Fibroblast of upper back skin (primary cell): ENCODE data around the gene LCA5L.

Experiments
- DNase-seq: peaks from one replicate; pipeline ENCODE4 v3.0.0-alpha.2; 2013

The LCA5L gene

DNA sequence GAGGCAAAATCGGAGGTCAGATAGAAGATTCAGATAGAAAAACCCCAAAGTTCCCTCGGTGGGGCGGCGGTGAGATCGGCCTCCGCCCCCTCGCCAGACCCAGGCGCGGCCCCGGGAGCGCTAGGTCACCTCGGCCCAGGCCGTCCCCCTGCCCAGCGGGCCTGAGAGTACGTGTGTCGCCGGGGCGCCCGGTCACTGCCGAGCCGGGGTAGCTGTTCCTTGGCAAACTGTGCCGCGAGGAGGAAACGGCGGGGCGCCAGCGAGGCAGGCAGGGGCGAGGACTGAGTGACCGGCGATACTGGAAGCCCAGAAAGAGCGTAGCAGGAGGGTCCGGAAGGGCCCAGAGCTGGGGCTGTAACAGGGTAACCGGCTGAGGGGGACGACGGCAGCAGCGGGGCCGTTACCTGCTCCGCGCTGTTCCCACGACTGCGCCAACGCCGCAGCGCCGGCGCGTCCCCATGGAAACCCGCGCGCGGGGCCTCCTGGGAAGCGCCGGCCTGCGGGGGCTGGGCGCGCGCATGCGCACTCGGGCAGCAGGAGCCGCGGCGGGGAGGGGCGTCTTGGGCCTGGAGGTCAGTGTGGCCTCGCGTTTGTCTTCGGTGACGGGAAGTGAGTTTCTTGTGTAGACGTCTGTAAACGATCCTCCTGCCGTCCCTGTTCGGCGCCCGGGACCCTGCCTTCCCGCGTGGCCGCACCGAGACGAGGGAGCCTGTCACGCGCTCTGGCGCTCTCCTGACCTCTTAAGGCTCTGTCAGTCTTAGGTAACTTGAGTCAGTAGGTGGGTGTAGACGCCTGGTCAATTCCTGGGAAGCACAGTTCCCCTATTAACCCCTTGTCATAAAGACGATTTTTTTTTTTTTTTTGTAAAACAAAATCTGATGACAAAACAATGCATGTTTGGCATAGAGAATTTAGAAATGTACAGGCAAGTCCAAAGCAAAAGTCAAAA lies at the start of gene LCA5L:
TSS of gene LCA5L (minus strand) at position 458 of the 949 bp plus-strand sequence. CDS start 17,285 bp downstream, outside the sequence.
- peak; percentile 89 for DNase-seq

GRCh38 chr21:39489380-39489924 lies 43.9 kb upstream of the LCA5L start:
- DNase-seq, result no peak

DNA sequence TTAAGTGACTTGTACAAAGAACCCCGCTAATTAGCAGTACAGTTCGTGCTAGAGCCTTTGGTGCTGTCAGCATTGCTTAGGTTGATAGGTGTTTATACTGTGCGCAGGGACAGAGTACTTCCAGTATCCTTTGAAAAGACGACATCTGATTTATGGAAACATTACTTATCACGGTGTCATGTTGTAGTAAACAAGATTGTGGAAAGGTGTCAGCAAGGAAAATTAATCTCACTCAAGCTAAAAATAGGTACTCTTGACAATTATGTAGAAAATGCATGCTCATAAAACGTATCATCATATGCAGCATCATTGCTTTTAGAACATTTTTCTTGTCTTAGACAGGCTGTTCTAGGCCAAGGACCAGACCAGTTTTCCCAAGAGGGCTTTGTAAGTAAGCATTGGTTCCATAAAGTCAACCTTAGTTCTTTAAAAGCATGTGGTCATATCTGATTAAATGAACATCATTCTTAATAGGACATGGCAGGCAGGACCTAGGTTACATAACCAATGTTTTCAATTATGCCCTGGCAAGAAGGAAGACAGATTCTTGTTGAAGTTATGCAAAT lies 39.2 kb upstream of the LCA5L start:
- DNase-seq, result peak; percentile 70

DNA sequence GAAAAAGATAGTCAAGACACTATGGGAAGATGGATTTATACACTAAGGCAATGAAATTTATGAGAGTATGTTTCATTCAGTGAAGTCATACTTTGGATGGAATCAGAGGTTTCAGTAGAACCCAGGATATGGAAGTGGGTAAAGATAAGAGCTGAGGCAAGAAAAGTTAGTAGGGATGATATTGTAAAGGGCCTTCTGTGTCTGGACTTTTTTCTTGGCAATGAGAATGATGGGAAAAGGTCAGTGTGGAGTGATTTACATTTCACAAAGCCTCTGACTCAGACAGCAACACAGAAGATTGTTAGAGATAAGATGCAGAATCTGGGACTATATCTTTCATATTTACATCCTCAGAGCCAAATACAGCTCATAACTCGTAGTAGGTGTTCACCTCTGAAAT lies 38.3 kb upstream of the LCA5L start:
- DNase-seq, result peak; percentile 53

GRCh38 chr21:39481886-39482285 lies 36.3 kb upstream of the LCA5L start:
- DNase-seq, result no peak

DNA sequence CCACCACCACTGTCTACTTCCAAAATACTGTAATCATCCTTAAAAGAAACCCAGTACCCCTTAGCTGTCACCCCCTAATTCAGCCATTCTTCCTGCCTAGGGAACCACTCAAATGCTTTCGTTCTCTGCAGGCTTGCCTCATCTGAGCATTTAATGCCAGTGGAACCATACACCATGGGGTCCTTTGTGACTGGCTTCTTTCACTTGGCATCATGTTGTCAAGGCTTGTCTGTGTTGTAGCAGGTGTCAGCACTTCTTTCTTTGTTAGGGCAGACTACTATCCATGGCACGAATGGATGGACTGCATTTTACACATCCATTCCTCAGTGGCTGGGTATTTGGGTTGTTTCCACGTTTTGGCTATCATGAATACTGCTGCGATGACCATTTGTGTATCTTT lies 34.7 kb upstream of the LCA5L start:
- DNase-seq, result no peak

- no peak for DNase-seq
Measured at GRCh38 chr21:39479814-39480182, 34.2 kb upstream of the LCA5L start.

- DNase-seq, result no peak
Measured at GRCh38 chr21:39479164-39479813, 33.7 kb upstream of the LCA5L start.

DNA sequence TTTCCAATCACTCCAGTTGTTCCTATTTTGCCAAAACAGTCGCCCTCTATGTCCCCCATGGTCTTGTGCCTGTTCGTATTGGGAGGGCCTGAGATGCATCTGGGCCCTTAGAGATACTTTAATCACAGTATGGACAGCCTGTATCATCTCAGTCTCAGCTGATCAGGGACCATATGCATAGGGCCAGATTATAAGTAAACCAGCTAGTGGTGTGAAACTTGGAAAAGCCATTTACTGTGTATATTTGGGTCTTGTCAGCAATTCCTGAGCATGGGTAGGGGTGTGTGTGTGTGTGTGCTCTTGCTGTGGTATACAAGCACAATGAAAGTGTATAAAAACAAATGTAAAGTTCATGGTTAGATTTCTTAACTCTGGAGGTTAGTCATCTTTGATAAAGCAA lies 29.0 kb upstream of the LCA5L start:
- DNase-seq, result no peak

DNA sequence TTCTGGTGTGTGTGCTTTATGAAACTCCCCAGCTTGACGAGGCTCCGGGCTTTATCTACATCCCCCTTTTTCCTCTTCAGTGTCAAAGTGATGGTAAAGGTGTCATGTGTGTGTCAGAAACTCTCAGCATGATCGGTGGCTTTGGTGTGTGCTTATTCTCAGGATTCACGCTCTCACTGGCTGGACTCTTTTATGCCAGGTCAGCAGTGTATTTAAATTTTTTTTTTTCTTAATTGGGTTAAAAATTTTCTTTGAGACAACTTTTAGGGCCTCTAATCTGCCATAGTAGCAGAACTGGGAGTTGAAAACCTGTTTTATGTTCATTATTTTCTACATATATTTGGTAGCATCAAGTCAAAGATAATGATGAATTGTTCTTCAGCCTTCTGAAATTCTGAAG lies 27.2 kb upstream of the LCA5L start:
- no peak for DNase-seq

GRCh38 chr21:39471598-39471997 lies 26.0 kb upstream of the LCA5L start:
- no peak for DNase-seq

- no peak for DNase-seq
Measured at GRCh38 chr21:39468559-39468958, 23.0 kb upstream of the LCA5L start.

GRCh38 chr21:39467746-39468145 lies 22.2 kb upstream of the LCA5L start:
- DNase-seq, result no peak

GRCh38 chr21:39466584-39466983 lies 21.0 kb upstream of the LCA5L start:
- DNase-seq, result no peak

- no peak for DNase-seq
Measured at GRCh38 chr21:39463308-39463707, 17.7 kb upstream of the LCA5L start.

DNA sequence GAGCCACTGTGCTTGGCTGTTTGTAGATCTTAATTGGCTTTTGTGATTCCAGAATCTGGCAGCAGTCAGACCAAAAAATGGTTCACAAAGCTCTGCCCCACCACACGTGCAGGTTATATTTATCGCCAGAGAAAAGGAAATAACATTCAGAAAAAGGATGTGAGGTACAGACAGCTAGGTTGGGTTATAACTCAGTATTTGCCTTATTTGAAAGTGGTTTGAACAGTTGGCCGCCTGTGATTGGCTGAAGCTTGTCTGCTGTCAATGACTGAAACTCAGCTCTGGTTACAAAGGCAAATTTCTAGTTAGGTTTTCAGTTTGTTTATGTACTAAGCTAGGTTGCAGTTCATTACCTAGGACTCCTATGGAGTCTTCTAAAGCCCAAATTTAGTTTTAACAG lies 15.8 kb upstream of the LCA5L start:
- no peak for DNase-seq

DNA sequence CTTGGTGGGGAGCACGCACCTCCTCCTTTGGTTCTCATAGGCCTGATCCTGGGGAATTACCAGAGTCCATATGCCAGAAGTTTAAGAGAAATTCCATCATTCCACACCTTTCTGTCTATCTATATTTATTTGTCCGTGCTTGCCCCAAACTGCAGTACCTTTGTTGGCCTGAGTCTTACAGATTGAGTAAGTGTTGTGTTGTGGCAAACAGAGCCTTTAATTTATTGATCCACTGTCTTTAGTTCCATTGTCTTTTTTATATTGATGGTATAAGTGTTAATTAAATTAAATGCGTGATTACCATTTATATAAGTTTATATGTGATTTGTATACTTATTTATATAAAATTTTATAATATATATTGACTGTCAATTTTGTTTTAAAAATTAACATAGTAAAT lies 11.1 kb upstream of the LCA5L start:
- DNase-seq, result no peak

GRCh38 chr21:39454949-39455668 lies 9.5 kb upstream of the LCA5L start:
- DNase-seq, result no peak

DNA sequence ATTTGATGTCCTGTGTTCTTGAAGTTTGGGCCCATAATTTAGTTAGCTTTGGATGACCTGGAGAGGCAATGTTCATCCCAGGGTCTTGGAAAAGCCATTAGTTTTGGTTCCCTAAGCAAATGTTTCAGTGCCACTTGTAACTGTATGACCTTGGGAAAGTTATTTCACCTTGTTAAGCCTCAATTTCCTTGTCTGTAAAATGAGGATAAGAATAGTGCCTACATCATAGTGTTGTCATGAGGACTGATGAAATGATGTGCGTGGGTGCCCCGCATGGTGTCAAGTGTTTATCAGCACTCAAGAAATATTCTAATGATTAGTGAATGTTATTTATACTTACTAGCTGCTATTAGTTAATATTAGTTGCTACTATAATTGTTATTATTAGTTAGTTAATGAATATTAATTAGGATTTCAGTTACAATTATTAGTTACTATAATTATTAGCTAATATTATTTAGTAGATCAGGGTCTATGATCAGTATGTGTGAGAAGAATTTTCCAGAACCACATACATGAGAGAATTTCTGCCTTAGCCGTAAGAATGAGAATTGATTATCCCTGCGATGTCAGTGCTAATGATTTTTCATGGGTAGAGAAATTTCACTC lies 8.1 kb upstream of the LCA5L start:
- no peak for DNase-seq

DNA sequence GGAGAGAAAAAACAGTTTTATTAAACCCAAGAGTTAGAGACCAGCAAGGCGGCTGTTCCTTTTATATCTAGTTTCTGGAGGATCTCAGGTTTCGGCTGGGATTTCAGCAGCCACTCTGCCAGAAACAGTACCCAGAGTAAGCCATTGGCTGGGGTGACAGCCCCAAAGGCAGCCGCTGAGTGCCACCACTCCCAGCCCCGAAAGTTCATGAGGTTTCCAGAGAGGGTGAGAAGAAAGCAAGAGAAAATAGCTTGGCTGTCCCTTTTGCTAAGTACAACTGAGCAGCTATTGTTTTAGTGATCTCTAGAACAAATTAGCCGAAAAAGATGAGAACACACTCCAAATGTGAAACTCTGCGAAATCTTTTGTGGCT lies 7.4 kb upstream of the LCA5L start:
- DNase-seq, result no peak

DNA sequence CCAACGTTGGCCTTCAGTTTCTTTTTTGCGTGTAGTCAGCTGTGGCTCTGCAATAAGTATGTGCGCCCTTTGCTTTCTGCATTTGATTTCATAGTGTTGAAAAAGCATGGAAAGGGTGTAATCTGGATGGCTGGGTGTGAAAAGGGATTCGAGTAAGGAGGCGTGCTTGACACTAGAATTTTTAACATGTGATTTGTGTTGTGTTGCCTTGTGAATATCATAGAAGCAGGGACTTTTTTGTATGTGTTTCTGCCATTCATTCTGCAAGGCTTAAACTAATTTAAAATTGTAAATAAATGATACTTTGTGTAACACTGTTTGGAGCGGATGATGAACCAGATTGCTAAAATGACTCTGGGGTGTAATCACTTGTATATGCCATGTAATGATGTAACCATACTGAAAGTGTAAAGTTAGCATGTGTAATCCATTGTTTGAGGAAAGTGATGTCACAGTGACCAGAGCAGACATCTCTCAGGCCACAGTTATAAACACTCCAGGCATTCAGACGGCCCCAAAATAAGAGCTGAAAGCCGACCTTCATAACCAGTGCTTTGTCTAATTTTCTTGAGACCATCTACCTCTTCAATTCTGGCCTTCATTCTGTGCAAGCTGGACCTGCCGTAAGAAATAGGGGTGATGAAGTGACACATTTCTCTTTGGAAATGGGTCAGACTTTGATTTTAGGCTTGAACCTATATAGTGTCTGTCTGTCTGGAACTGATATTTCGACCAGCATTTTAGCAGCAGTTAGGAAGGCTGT lies 6.8 kb upstream of the LCA5L start:
- peak; percentile 78 for DNase-seq
